HepG2 (cell line): Measurements from ENCODE around the gene MED12. TPM values are rescaled to one million over a fixed set of nuclear protein-coding genes. Genes with fewer than 3 reads are reported as not detected.

Experiments used
- ATAC-seq: fragments of 200-7000 bp; cut with Tn5 transposase; 3 replicates; pipeline ENCODE4 v1.9.1; 2020; ENCODE audit warnings: mild to moderate bottlenecking, moderate library complexity
- BruUV-seq: library from RNA; stranded (reverse); fragments of 400-500 nt; replicated peaks from 2 replicates; lab custom pipeline; 2021; lab: Mats Ljungman, UMichigan
- CTCF ChIA-PET: fragments of 300-600 bp; formaldehyde crosslinking; extraction: SDS; loops from one replicate; lab custom pipeline; 2021; ENCODE audit warnings: low total read pairs, inconsistent platforms, low intra/inter-chr PET ratio; lab: Yijun Ruan, JAX
- POLR2A ChIA-PET: fragments of 350-600 bp; sonication (Branson Sonifier 250); formaldehyde crosslinking; loops from one replicate; lab custom pipeline; 2020; ENCODE audit warnings: antibody characterized with exemption, inconsistent platforms; lab: Yijun Ruan, JAX
- DNase-seq: peaks from one replicate; pipeline ENCODE4 v3.0.0-alpha.2; 2015; ENCODE audit warnings: low spot score
- FAIRE-seq: peaks from 3 replicates; lab custom pipeline; 2011; peaks lifted over from hg19 to GRCh38; lab: Jason Lieb, UNC
- H2AFZ ChIP-seq: one replicate; pipeline ENCODE4 v1.6.1; 2011; ENCODE audit warnings: low read length, inconsistent platforms
- H3K27ac ChIP-seq: fragments of 300-600 bp; 3 replicates; pipeline ENCODE4 v1.8.0; 2011; ENCODE audit warnings: mixed run types, mild to moderate bottlenecking, mixed read lengths, low read length, inconsistent platforms; ENCODE audit not compliant: insufficient read depth; ENCODE audit errors: extremely low read length
- H3K27me3 ChIP-seq, 2 experiments: fragments of 200-600 bp in 1 of 2; 2 replicates in 1 of 2; 3 replicates in 1 of 2; pipeline versions ENCODE4 v1.6.0 to v1.8.0; 2011; ENCODE audit warnings: low read length in 2 of 2, mild to moderate bottlenecking in 2 of 2, moderate library complexity in 2 of 2, inconsistent platforms in 1 of 2; ENCODE audit not compliant: insufficient read depth in 2 of 2, control insufficient read depth in 1 of 2
- H3K36me3 ChIP-seq, 2 experiments: fragments of 200-600 bp in 1 of 2; replicated peaks in 1 of 2; 2 replicates in 1 of 2; 3 replicates in 1 of 2; pipeline versions ENCODE4 v1.5.1 to v1.8.0; 2011; ENCODE audit warnings: low read length in 2 of 2, inconsistent platforms in 1 of 2; ENCODE audit not compliant: insufficient read depth in 2 of 2, control insufficient read depth in 1 of 2
- H3K4me1 ChIP-seq: 2 replicates; pipeline ENCODE4 v1.5.1; 2012; ENCODE audit warnings: low read length, inconsistent platforms; ENCODE audit not compliant: insufficient read depth
- H3K4me2 ChIP-seq: 2 replicates; pipeline ENCODE4 v1.6.0; 2011; ENCODE audit warnings: low read depth, low read length, inconsistent platforms
- H3K4me3 ChIP-seq, 3 experiments: fragments of 200-600 bp in 1 of 3; sonication (generic), shearing (Covaris generic) in 1 of 3; replicated peaks in 1 of 3; 2 replicates each; pipeline ENCODE4 v1.5.1; 2011 to 2016; ENCODE audit warnings: low read length in 3 of 3, inconsistent platforms in 2 of 3, low read depth in 2 of 3, mild to moderate bottlenecking in 2 of 3, control low read depth in 1 of 3, mixed read lengths in 1 of 3; ENCODE audit not compliant: insufficient read depth in 1 of 3
- H3K79me2 ChIP-seq: one replicate; pipeline ENCODE4 v1.6.1; 2011; ENCODE audit warnings: low read length, inconsistent platforms; ENCODE audit not compliant: insufficient read depth
- H3K9ac ChIP-seq: 2 replicates; pipeline ENCODE4 v1.6.0; 2011; ENCODE audit warnings: mild to moderate bottlenecking, low read depth, low read length, inconsistent platforms; ENCODE audit not compliant: insufficient read depth
- H3K9me3 ChIP-seq: 2 replicates; pipeline ENCODE4 v1.5.1; 2012; ENCODE audit warnings: mild to moderate bottlenecking, low read length
- H4K20me1 ChIP-seq: 2 replicates; pipeline ENCODE4 v1.6.0; 2011; ENCODE audit warnings: inconsistent platforms, mild to moderate bottlenecking, low read length, moderate library complexity; ENCODE audit not compliant: insufficient read depth
- RBM22 ChIP-seq: fragments of 200-400 bp; formaldehyde crosslinking; optimal IDR thresholded peaks from 2 replicates; pipeline ENCODE3; 2017; ENCODE audit warnings: mild to moderate bottlenecking, low read length, moderate library complexity
- ZFAT ChIP-seq: sonication (generic); formaldehyde crosslinking; conservative IDR thresholded peaks from 2 replicates; pipeline ENCODE4 v1.8.1; 2023; ENCODE audit warnings: missing genetic modification reagents, inconsistent platforms
- ZNF644 ChIP-seq: IDR thresholded peaks from 2 replicates; pipeline ENCODE4 v1.6.1; 2016; ENCODE audit warnings: low read depth
- WGBS: methylation state at CpG from one replicate; pipeline ENCODE4 v1.1.6; 2017; ENCODE audit warnings: low lambda C conversion rate; 5-methylcytosine and 5-hydroxymethylcytosine counted together
- in situ Hi-C: cut with HindIII; loops from 2 replicates; pipeline ENCODE4 v1.10.0; 2017; ENCODE audit warnings: low pct_unique_long_range_greater_than_20kb; ENCODE audit not compliant: extremely low pct_ligation_motif_present
- intact Hi-C: fragments of 100-400 bp; cut with micrococcal nuclease; formaldehyde crosslinking; loops from one replicate; pipeline ENCODE4 v1.10.0; 2022; ENCODE audit not compliant: unreplicated experiment
- polyA plus RNA-seq, 8 experiments: library from polyadenylated mRNA; depleted of rRNA in 3 of 8; stranded (reverse) in 7 of 8; unstranded in 1 of 8; fragments of >200 nt; fragmentation: Illumina TruSeq in 4 of 8; extraction: Trizol in 4 of 8; gene quantifications; 2 replicates each; pipeline versions ENCODE4 v1.2.1 to v1.2.3, GENCODE V29; 2011 to 2016; ENCODE audit warnings: low read depth in 4 of 8, missing spikeins in 1 of 8, mixed read lengths in 1 of 8; ENCODE audit not compliant: insufficient read depth in 1 of 8
- total RNA-seq, 5 experiments: library from RNA; depleted of rRNA; stranded (reverse); fragments of >200 nt; fragmentation: Illumina TruSeq; extraction: Trizol; gene quantifications; 2 replicates each; pipeline ENCODE4 v1.2.3, GENCODE V29; 2016; ENCODE audit warnings: low read depth in 1 of 5
- TF ChIP-seq, protein P1 (sequence below): sonication (generic); formaldehyde crosslinking; IDR thresholded peaks from 2 replicates; pipeline ENCODE4 v1.5.0; 2020; ENCODE audit warnings: missing genetic modification reagents, mild to moderate bottlenecking, borderline replicate concordance
- TF ChIP-seq, protein P2 (sequence below): sonication (generic); formaldehyde crosslinking; IDR thresholded peaks from 2 replicates; pipeline ENCODE4 v1.5.0; 2020; ENCODE audit warnings: mild to moderate bottlenecking, missing genetic modification reagents, moderate library complexity

The MED12 gene
- total and polyA plus RNA-seq, 2 of the 13 experiments (the other 11 are each of a cell fraction or from before 2014, with no cell fraction given): 9.4 to 15.0 TPM

DNA sequence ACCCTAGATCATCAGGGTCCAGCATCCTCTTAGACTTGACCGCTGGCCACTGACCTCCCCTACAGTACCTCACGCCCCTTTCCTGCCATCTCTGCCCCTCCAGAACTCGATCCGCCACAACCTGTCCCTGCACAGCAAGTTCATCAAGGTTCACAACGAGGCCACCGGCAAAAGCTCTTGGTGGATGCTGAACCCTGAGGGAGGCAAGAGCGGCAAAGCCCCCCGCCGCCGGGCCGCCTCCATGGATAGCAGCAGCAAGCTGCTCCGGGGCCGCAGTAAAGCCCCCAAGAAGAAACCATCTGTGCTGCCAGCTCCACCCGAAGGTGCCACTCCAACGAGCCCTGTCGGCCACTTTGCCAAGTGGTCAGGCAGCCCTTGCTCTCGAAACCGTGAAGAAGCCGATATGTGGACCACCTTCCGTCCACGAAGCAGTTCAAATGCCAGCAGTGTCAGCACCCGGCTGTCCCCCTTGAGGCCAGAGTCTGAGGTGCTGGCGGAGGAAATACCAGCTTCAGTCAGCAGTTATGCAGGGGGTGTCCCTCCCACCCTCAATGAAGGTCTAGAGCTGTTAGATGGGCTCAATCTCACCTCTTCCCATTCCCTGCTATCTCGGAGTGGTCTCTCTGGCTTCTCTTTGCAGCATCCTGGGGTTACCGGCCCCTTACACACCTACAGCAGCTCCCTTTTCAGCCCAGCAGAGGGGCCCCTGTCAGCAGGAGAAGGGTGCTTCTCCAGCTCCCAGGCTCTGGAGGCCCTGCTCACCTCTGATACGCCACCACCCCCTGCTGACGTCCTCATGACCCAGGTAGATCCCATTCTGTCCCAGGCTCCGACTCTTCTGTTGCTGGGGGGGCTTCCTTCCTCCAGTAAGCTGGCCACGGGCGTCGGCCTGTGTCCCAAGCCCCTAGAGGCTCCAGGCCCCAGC, 17.6 kb upstream of the MED12 start:
- WGBS: 84% methylated on average over 8 of the region's 31 CpGs

More for the DNA sequence above, 17.6 kb upstream of the MED12 start:
- no peak overlapping the region for H3K4me3 ChIP-seq
- in situ Hi-C loops: no loop called here
- H3K36me3 ChIP-seq: no peaks in the 10 kb centered on the region
- no peak overlapping the region for H3K27ac ChIP-seq
- no peaks in the 10 kb centered on the region for H3K9me3 ChIP-seq
- no peak overlapping the region for H2AFZ ChIP-seq
- BruUV-seq: no TSS peak
- FAIRE-seq (no peak), ATAC-seq (peak; percentile 32), DNase-seq (no peak)
- intact Hi-C loops: no loop called here
- H4K20me1 ChIP-seq: no peaks in the 10 kb centered on the region
- H3K4me2 ChIP-seq: no peak overlapping the region
- no peaks in the 10 kb centered on the region; a peak in 1 of 5 replicates for H3K27me3 ChIP-seq
- ChIA-PET POLR2A (interaction anchor here (2.8 kb wide), 1 partner anchor 17 kb away, joined by 14 read pairs; the partner anchor contains the start of gene MED12), CTCF (no interaction called here)
- peaks cover 40% of the 10 kb centered on the region for H3K4me1 ChIP-seq
- no peak for TF ChIP-seq ZFAT (CRISPR knock-in tag)
- TF ChIP-seq ZNF644 (CRISPR knock-in tag): no peak
- TF ChIP-seq, protein P1, sequence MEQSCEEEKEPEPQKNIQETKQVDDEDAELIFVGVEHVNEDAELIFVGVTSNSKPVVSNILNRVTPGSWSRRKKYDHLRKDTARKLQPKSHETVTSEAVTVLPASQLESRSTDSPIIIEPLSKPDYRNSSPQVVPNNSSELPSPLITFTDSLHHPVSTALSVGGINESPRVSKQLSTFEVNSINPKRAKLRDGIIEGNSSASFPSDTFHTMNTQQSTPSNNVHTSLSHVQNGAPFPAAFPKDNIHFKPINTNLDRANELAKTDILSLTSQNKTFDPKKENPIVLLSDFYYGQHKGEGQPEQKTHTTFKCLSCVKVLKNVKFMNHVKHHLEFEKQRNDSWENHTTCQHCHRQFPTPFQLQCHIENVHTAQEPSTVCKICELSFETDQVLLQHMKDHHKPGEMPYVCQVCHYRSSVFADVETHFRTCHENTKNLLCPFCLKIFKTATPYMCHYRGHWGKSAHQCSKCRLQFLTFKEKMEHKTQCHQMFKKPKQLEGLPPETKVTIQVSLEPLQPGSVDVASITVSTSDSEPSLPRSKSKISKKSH: no peak
- TF ChIP-seq, protein P2, sequence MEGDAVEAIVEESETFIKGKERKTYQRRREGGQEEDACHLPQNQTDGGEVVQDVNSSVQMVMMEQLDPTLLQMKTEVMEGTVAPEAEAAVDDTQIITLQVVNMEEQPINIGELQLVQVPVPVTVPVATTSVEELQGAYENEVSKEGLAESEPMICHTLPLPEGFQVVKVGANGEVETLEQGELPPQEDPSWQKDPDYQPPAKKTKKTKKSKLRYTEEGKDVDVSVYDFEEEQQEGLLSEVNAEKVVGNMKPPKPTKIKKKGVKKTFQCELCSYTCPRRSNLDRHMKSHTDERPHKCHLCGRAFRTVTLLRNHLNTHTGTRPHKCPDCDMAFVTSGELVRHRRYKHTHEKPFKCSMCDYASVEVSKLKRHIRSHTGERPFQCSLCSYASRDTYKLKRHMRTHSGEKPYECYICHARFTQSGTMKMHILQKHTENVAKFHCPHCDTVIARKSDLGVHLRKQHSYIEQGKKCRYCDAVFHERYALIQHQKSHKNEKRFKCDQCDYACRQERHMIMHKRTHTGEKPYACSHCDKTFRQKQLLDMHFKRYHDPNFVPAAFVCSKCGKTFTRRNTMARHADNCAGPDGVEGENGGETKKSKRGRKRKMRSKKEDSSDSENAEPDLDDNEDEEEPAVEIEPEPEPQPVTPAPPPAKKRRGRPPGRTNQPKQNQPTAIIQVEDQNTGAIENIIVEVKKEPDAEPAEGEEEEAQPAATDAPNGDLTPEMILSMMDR (CRISPR knock-in tag): peak; percentile 28
- no peak for TF ChIP-seq RBM22
- no peak overlapping the region for H3K9ac ChIP-seq
- no peaks in the 10 kb centered on the region for H3K79me2 ChIP-seq
